Measurements from ENCODE around the gene STK38L.

STK38L gene

DNA sequence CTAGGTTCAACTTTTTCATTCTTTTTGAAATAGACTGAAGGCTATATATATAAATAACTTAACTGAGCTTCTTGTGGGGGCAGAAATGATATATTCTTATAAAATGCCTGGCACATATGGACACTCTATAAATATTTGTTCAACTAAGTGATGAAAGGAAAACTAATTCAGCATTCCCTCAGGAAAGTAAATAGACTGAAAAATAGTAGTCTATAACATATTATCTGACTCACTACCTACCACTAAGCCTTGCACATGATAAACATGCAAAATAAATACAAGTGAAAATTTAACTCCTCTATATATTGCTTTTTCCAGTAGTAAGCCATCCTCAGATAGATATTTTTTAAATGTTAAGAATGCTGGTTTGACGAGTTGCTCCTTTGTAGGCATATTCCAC is 72.9 kb downstream of the STK38L start:
- no peak for DNase-seq (ENCODE audit: low read depth, low spot score)

DNA sequence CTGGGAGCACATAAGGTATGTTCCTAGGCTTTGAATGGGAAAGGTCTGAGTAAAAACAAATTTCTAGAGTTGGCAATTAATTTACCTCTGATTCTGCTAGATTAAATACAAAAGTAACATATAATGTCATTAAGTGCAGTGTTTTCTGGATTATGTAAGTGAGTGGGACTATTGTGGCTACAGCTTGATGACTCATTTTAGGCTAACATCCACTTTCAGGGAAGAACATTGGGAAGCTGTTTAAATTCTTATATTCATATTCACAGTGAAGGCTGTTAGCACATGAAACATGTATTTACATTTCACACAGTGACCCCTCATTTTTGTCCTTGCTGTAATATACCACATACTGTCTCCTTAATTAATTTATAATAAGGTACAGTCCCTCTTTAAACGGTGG is 75.3 kb downstream of the STK38L start:
- no peak for DNase-seq (ENCODE audit: low read depth, low spot score)

DNA sequence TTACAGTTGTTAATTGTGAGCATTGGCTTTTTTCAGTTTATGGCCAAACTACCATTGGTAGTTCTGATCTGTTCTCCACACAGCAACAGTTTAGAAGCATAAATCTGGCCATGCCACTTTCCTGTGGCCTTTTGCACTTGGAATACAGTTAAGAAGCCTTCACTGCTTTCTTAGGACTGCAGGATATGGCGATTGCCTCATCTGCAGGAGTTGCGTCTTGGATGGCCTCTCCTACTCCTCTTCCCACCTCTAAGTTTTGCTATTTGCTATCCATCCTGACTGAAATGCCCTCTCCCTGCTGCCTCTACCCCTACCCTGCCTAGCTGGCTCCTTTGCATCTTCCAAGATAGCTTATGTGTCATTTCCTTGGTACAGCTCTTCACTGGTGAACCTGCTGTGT is 75.8 kb downstream of the STK38L start:
- DNase-seq (ENCODE audit: low read depth, low spot score) = no peak

- no peak for DNase-seq (ENCODE audit: low read depth, low spot score)
These were observed 80.4 kb downstream of the STK38L start for GRCh38 chr12:27324530-27324929.

GRCh38 chr12:27330846-27331245 is 86.8 kb downstream of the STK38L start:
- no peak for DNase-seq (ENCODE audit: low read depth, low spot score)

- no peak for DNase-seq (ENCODE audit: low read depth, low spot score)
These were observed 87.3 kb downstream of the STK38L start for GRCh38 chr12:27331291-27331926.

DNA sequence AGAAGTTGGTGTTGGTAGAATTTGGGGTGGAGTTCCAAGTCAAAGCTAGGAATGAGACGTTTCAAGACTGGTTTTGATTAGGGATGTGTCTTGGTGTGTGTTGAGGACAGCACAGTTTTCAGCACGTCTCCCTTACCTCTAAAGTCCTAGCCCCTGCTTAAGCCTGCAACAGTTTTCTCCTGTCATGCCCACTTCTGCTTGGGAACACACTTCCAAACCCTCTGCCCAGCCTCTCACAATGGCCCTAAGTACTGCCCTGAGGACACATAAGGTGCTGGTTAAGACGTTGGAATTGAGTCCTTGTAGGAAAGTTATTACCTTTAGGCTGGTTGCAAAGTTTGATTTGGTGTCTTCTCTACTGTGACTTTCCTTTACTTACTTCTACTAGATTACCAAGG is 87.8 kb downstream of the STK38L start:
- no peak for DNase-seq (ENCODE audit: low read depth, low spot score)

DNA sequence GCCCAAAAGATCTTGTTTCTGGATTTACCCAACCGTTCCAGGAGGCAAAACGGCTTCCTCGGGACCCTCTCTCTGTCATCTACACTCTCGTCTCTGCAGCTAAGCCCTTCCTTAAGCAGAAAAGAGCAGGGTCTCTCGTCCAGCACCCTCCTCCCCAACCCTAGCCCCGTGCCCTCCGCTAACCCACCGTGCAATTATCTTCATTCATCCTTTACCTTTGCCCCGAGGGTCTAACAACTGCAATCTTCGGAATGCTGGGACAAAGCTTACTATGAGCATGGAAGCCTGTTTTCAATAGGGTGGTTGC is 88.3 kb downstream of the STK38L start:
- no peak for DNase-seq (ENCODE audit: low read depth, low spot score)

DNA sequence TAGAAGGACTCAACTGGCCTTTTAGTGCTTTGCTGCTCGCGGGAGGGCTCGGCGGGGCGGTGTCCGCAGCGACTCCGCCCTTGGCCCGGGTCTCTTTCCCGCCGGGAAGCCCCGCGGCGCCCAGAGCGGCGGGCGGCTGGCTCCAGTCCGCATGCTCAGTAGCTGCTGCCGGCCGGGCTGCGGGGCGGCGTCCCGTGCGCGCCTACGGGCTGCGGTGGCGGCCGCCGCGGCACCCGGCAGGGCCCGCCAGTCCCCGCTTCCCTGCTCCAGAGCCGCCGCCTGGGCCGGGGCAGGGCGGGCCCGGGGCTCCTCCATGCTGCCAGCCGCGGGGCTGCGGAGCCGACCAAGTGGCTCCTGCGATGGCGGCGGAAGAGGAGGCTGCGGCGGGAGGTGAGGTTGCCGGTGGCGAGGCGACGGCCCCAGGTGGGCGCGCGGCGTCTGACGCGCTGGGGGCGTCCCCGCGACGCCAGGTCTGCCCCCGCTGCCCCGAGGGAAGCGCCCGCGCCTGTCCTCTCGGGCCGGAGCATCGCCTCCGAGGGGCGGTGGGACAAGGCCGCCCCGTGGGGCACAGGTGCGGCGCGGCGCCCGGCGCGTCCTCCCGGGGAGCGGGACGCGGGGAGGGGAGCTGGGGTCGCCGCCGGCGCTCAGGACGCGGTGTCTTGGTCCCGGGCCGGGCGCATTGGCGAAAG is 88.8 kb downstream of the STK38L start, which contains the start of gene BMAL2:
TSS of gene BMAL2 (plus strand) at position 123 of the 689 bp plus-strand sequence. CDS start at position 360, 237 bp downstream.
- no peak for DNase-seq (ENCODE audit: low read depth, low spot score)

DNA sequence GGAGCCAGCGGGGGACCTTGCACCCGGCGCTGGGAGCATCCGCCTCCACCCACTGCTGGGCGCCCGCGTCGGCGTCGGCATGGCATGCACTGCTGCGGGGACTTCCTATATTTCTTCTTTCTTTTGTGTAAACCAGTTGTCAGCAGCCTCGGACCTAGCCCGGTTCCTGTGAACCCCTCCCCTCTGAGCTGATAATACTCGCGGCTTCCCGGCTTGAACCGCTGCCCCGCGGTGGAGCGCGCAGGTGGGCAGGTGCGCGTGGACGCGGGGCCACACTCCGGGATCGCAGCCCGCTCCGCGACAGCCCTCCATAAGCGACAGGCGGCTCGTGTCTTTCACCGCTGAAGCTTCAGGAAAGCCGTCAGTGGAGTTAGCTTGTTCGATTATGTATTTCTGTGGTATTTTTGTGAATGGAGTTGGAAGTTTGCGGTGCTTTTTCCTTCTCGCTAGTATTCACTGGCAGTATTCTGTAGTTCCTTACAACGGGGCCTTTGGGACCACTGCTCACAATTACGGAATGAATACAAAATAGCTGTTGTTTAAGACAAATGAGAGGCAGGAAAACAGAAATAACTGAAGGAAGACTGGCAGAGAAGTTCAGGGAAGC is 89.4 kb downstream of the STK38L start:
- no peak for DNase-seq (ENCODE audit: low read depth, low spot score)

DNA sequence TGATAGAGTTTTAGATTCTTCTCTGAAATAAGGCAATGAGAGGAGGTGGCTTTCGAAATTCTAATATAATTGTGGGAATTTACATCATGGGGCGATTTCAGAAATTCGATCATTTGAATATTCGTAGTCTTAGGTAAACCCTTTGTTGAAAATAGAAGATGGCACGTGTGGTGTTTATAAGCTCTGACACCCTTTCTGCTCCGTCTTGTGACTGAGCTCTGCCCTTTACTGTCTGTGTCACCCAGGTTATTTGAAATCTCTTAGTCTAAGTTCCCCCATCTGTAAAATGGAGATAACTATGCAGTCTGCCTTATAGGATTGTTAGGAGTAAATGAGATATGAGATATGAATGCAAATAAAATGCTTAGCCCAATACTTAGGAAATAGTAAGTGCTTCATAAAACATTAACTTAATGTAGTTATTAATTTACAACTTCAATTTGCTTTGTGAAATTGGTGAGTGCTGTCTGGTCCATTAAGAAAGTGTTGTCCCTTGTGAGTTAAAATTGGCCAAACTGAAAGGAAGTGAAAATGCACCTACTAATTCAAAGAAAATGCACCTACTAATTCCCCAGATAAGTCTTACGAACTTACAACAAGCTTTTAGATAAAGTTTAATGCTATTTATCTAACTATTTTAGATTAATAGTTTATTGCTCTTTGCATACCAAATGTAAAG is 90.1 kb downstream of the STK38L start:
- no peak for DNase-seq (ENCODE audit: low read depth, low spot score)

DNA sequence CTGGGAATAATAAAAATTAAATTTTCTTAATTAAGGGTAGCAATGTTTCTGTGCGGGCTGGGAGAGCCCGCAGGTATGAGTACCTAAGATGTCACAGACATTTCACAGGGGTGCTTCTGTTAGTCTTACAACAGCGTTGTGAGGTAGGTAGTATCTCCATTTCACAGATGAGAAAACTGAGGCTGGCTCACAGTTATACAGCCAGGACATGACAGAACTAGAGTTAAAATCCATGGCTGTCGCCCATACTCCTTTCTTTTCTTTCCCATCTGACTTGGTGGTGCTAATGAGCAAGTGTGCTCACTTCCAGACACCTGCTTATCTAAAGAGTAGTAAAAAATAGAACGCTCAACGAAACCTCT is 90.6 kb downstream of the STK38L start:
- DNase-seq (ENCODE audit: low read depth, low spot score) = no peak

DNA sequence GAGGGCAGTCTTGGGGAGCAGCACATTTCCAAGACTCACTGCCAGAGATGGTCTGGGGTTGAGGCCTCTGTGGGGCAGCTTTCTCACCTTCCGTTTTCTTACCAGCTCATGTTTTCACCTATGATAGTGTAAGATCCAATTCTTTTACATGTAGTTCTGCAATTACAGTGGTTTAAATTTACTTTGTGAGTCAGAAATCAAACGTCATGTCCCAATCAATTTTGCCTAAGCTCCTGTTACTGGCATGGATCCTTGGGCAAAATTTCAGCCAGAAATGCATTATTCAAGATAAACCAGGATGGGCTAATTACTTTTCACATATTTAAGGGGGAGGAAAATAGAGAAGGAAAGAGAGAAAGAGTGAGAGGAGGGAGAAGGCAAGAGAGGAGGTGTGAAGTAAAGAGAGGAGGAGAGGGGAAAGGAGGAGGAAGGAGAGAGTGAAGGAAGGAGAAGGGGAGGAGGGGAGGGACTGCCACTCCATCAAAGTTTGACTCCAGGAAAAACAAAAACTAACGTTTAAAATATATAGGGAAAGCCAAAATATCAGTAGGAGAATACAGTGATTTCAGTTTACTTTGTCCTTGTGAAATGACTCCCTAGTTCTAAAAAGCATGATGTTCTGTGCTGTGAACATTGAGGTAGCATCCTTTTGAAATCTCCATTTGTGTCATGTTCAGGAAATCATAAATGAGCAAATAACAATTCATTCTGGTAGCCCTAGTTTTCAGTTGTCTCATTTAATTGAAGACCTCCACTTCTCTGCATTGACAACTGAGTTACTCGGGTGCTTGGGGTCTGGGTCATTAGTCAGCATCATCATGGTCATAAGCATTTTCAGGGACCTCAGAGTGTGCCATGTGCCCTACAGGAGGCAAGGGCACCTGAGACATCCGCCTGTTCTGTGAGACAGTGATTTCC is 91.5 kb downstream of the STK38L start:
- no peak for DNase-seq (ENCODE audit: low read depth, low spot score)

DNA sequence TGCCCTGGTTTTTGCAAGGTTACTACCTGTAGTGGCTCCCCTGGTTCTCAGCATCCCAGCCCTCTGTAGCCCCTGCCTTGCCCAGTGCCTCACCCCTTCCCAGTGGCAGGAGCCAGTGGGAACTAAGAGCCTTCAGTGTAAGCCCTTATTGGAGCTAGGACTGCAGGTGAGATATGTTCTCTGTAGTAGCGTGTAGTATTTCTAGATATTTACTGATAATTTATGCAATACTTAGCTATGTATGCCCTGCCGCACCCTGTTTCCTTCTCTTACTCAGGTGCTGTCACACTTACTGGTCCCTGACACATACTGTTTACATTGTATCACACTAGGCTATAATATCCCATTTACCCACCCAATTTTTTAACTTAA is 92.2 kb downstream of the STK38L start:
- DNase-seq (ENCODE audit: low read depth, low spot score) = no peak

DNA sequence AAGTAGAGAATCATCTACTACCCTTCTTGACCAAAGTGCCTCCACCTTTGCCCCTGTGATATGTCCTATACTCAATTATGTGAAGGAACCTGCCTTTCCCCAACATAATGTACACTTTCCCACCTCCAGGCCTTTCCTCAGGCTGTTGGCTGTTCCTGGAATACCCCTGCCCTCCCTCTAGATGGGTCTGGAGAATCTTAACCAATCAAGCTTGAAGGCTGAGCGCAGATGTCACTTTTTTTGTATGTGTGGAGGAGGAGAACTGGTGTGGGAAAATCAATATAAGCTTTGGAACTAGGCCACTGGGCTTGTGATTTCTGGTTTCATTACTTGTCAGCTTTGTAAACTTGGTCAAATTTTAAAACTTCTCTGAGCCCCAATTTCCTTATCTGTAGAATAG is 93.3 kb downstream of the STK38L start:
- DNase-seq (ENCODE audit: low read depth, low spot score) = no peak

DNA sequence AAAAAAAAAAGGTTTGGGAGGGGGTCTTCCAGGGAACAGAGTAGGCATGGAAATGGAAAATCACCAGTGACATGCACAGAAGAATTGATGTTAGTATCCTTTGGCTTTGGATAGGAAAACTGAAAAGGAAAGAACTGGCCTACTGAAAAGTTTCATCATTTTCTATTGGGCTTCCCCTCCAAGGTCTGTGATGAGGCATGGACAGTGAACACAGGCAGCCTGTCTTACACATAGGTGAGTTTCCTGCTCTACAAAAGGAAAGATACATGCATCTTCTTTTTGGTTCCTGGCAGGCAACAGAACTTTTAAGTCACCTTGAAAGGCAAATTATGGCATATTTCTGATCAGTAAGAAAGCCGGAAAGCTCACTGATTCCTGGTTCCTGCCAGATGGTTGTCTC is 94.4 kb downstream of the STK38L start:
- no peak for DNase-seq (ENCODE audit: low read depth, low spot score)

DNA sequence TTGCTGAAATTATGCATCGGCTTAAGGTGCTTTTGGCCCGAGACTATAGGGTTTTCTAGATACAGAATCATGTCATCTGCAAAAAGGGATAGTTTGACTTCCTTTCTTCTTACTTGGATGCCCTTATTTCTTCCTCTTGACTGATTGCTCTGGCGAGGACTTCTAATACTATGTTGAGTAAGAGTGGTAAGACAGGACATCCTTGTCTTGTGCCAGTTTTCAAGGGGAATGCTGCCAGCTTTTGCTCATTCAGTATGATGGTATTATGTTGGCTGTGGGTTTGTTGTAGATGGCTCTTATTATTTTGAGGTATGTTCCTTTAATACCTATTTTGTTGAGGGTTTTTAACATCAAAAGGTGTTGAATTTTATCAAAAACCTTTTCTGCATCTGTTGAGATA is 96.9 kb downstream of the STK38L start:
- DNase-seq (ENCODE audit: low read depth, low spot score) = no peak

DNA sequence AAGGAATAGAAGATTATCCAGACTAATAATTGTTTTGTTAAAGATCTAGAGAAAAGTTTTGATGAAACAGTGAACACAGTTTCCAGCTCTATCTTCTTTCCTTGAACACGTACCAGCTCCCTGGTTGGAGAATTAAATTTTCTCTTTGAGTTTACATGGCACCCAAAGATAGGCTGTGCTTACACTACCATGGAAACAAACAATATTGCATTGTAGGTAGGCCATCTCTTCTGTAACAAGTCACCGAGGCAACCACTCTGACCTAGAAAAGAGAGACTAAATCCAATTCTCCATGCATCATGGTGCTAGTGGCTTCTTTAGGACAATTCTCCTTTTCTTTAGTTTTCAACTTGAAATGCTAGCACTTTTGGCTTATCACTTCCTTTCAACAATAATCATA is 98.5 kb downstream of the STK38L start:
- DNase-seq (ENCODE audit: low read depth, low spot score) = no peak

GRCh38 chr12:27343255-27344000 is 99.3 kb downstream of the STK38L start:
- no peak for DNase-seq (ENCODE audit: low read depth, low spot score)

DNA sequence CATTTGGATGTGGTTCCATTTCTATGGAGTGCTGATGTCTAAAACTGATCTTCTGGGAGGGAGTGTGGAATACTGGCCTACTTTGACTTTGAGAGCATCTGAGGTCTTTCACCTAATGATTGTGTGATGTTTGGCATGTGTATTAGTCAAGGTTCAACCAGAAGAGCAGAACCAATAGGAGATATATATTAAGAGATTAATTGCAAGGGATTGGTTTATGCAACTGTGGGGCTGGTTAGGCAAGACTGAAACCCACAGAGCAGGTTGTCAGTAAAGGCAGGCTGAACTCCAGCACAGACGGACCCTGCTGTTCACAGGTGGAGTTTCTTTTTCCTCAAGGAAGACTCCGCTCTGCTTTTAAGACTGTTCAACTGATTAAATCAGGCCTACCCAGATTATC is 100.2 kb downstream of the STK38L start:
- no peak for DNase-seq (ENCODE audit: low read depth, low spot score)

DNA sequence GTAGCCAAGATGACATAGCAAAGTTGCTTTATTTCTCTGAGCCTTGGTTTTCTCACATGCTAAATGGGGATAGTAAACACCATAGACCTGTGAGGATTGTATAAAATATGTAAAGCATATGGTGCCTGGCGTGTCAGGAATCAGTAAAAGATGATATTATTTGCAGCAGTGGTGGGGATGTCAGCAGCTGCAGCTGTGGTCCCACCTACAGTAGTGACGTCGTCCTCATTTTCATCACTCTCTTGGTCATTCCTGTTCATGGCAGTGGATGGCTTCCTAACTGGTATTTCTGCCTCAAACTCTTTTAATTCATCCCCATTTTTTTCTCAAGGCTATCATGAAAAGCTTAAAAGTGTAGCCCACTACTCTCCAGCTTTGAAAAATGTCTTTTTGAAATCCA is 100.7 kb downstream of the STK38L start:
- no peak for DNase-seq (ENCODE audit: low read depth, low spot score)
